NB4 (cell line): Measurements from ENCODE around the gene CRTC1.

Experiments
- DNase-seq: peaks from one replicate; pipeline ENCODE4 v3.0.0; 2010; ENCODE audit warnings: low read depth
- H3K4me3 ChIP-seq: one replicate; pipeline ENCODE4 v1.5.1; 2011; ENCODE audit warnings: mild to moderate bottlenecking, low read depth, low read length, moderate library complexity
- MYC ChIP-seq: IDR thresholded peaks from 2 replicates; pipeline ENCODE4 v1.6.1; 2011; ENCODE audit warnings: low read depth, low read length
- POLR2A ChIP-seq: IDR thresholded peaks from 2 replicates; pipeline ENCODE4 v1.6.1; 2011; ENCODE audit warnings: mild to moderate bottlenecking; ENCODE audit not compliant: insufficient read length; ENCODE audit errors: extremely low read depth
- TF ChIP-seq, protein P1 (sequence below): IDR thresholded peaks from 2 replicates; pipeline ENCODE4 v1.6.1; 2011; ENCODE audit warnings: low read depth, low read length
- TF ChIP-seq, protein P2 (sequence below): IDR thresholded peaks from one replicate; pipeline ENCODE4 v1.5.1; 2012; ENCODE audit warnings: low read depth, low read length

CRTC1 gene

DNA sequence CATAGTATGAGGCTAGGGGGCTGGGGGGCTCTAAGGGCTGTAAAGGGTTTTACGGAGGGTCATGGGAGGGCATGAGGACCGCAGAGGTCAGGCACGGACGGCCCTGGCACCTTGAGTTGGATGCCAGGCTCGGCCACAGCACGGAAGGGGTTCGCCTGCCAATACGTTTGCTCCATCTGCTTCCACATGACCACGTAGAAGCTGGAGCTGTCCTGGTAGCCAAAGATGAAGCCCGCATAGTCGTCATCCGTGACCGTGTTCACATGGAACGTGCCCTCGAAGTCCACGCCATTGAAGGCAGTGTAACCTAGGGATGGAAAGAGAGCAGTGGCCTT lies 101.3 kb downstream of the CRTC1 start:
- H3K4me3 ChIP-seq = no peak overlapping the region
- DNase-seq = no peak
- no peak for TF ChIP-seq POLR2A

DNA sequence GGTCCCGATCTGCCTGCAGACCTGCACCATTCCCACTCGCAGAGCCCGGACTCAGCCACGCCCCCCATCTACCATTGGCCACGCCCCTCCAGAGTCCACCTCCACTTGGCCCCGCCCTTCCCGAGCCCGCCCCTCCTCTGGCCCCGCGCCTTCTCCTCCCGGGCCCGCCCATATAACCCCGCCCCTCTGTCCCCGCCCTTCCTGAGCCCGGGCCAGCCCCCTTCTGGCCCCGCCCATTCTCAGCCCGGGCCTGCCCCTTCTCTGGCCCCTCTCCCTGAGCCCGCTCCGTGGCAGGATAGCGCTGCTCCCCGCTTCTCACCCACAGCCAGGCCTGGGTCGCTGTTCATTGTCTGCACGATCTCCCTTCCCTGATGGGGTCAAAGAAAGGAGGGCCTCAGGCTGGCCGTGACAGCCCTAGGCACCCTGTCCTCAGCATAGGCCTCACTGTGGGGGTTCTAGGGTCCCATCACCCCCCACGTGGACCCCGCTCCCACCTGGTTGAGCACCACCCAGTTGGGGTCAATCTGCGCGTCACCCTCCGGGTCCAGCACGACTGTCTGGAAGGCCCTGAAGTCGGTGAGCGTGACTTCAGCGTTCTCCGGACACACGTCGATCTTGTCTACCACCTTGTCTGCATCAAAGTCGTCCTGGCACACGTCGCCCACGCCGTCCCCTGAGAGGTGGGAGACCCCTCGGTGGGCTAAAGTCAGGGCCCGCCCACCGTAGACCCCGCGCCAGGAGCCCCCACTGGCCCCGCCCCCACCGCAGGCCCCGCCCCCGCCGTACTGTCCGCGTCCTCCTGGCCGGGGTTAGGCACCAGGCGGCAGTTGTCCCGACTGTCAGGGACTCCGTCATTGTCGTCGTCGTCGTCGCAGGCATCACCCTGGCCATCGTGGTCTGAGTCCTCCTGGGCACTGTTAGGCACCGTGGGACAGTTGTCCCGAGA lies 102.0 kb downstream of the CRTC1 start:
- DNase-seq = peak; percentile 76
- H3K4me3 ChIP-seq = no peak overlapping the region
- TF ChIP-seq POLR2A (no peak), MYC (no peak)
- TF ChIP-seq, protein P1, sequence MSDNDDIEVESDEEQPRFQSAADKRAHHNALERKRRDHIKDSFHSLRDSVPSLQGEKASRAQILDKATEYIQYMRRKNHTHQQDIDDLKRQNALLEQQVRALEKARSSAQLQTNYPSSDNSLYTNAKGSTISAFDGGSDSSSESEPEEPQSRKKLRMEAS = no peak
- TF ChIP-seq, protein P2, sequence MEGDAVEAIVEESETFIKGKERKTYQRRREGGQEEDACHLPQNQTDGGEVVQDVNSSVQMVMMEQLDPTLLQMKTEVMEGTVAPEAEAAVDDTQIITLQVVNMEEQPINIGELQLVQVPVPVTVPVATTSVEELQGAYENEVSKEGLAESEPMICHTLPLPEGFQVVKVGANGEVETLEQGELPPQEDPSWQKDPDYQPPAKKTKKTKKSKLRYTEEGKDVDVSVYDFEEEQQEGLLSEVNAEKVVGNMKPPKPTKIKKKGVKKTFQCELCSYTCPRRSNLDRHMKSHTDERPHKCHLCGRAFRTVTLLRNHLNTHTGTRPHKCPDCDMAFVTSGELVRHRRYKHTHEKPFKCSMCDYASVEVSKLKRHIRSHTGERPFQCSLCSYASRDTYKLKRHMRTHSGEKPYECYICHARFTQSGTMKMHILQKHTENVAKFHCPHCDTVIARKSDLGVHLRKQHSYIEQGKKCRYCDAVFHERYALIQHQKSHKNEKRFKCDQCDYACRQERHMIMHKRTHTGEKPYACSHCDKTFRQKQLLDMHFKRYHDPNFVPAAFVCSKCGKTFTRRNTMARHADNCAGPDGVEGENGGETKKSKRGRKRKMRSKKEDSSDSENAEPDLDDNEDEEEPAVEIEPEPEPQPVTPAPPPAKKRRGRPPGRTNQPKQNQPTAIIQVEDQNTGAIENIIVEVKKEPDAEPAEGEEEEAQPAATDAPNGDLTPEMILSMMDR = no peak

DNA sequence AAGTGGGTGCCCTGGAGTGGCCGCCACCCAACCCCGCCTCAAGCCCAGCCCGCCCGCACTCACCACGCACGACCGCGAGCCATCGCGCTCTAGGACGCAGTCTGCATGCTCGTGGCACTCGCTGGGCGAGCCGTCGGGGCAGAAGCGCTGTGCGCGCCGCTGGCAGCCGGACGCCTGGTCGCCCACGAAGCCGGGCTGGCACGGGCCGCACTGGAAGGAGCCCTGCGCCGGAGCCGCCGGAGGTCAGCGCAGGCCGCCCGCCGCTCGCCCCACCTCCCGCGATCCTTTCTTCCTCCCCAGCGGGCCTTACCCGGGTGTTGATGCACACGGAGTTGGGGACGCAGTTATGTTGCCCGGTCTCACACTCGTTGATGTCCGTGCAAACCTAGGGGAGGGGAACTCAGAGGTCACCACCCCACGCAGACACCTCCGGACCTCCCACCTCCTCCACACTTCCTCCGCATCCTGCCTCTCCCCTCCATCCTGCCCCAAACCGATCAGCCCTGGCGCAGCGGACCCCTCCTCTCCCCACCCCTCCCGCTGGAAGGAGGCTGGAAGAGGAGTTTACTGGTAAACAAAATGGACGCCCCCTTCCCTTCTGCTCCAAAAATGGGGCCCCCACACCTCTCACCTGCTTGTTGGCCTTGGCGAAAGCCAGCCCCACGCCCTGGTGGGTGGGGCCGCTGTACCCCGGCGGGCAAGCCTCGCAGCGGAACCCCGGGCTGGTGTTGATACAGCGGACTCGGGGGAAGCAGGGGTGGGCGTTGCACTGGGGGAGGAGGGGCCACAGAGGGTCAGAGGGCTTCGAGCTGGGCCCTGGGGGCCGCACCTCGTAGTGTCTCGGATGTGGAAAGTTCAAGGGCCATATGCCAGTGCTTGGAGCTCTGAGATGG lies 105.3 kb downstream of the CRTC1 start:
- TF ChIP-seq MYC (no peak), POLR2A (no peak)
- TF ChIP-seq, protein P1 = no peak
- TF ChIP-seq, protein P2 = no peak
- DNase-seq = no peak
- no peak overlapping the region for H3K4me3 ChIP-seq

DNA sequence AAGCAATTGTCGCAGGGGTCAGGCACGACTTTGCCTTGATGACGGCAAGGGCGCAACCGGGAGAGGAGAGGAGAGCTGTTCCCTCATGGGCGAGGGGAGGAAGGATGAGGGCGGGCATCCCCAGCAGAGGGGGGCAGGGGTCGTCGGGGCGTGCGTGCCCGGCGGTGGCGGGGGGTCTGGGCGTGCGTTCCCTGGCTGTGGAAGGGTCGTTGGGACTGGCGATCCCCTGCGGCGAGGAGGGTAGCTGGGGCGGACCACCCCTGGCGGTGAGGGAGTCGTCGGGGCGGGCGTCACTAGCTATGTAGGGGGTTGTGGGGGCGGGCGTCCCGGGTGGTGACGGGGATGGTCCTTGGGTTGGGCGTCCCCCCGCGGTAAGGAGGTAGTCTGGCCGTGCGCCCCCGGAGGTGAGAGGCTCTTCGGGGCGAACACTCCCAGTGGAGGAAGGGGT lies 106.0 kb downstream of the CRTC1 start:
- H3K4me3 ChIP-seq = no peak overlapping the region
- TF ChIP-seq, protein P2 = no peak
- TF ChIP-seq POLR2A = no peak
- TF ChIP-seq, protein P1 = no peak
- no peak for TF ChIP-seq MYC

DNA sequence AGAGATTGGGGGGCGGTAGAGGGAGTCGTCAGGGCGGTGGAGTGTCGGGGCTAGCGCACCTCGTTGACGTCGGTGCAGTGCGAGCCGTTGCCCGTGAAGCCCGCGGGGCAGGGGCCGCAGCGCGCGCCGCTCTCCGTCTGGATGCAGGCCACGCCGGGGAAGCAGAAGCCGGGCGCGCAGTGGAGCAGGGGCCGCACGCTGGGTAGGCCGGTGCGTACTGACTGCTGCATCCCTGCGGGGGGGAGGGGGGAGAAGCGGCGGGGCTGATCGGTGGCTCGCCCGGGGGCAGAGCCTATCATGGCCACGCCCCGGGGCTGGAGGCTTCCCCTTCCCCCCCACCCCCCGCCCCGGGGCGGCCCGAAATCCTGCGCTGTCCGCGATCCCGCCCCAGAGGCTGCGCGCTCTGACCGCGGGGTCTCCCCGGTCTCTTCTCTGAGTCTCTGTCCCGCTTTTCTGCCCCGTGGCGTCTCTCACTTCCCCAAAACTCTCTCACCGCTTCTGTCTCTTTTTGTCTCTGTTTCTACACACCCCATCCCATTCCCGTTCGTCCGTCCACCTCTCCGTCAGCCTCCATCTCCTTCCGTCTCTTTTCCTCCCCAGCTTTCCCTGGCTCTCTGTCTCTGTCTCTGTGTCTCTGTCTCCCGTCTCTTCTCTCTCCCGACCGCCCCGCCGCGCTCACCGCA lies 106.5 kb downstream of the CRTC1 start:
- TF ChIP-seq, protein P2 = no peak
- no peak for TF ChIP-seq POLR2A
- no peak for TF ChIP-seq MYC
- TF ChIP-seq, protein P1 = no peak
- DNase-seq = no peak
- no peak overlapping the region for H3K4me3 ChIP-seq

More for the DNA sequence above, 106.0 kb downstream of the CRTC1 start:
- DNase-seq = no peak

DNA sequence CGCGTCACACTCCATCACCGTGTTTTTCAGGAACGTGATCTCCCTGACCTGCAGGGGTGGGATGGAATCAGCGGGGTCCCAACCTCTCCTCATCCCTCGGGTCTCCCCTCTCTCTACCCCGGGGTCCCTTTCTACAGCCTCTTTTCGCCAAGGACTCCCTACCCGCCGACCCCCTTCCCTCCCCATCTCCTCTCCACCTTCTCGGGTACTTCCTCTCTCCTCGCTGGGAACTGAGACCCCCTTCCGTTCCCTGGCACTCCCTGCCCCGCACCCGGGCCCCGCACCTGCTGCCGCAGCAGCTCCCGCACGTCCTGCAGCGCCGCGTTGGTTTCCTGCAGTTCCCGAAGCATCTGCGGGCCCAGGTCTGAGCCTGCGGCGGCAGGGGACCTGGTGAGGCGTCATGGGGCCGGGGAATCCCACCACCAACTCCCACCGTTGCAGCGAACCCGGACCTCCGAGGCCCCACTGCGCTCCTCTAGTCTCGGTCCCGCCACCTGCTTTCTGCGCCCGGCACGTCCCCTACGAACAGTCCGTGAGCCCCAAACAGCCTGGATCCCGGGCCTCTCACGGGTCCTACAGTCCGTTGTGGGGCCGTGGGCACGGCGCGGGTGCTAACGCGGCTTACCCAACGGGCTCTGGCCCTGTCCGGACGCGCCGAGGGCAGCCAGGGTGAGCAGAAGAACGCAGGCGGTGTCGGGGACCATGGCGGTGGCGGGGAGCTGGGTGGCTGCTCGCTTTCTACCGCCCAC lies 107.3 kb downstream of the CRTC1 start, which contains the start of gene COMP:
COMP (minus strand) TSS at position 740 of the 749 bp plus-strand sequence; CDS start at position 704, 36 bp downstream.
- no peak for DNase-seq
- no peak within 1 kb of the TSS for H3K4me3 ChIP-seq
- TF ChIP-seq MYC (no peak), POLR2A (no peak)
- TF ChIP-seq, protein P2 = no peak
- TF ChIP-seq, protein P1 = no peak
